Ishikawa (cell line): ENCODE measurements around the gene MBNL1.

Experiments used
- EP300 ChIP-seq: IDR thresholded peaks from 2 replicates; pipeline ENCODE4 v1.6.1; 2012; ENCODE audit warnings: borderline replicate concordance
- ZBTB7A ChIP-seq: IDR thresholded peaks from 2 replicates; pipeline ENCODE4 v1.6.1; 2012; ENCODE audit warnings: low read depth

- no peak for TF ChIP-seq ZBTB7A
- no peak; the same call in 1 of the 2 replicates for TF ChIP-seq EP300
Measured at GRCh38 chr3:152269056-152269830, 514 bp downstream of the MBNL1 start.
